ENCODE results near the gene PCCA.

PCCA gene

DNA sequence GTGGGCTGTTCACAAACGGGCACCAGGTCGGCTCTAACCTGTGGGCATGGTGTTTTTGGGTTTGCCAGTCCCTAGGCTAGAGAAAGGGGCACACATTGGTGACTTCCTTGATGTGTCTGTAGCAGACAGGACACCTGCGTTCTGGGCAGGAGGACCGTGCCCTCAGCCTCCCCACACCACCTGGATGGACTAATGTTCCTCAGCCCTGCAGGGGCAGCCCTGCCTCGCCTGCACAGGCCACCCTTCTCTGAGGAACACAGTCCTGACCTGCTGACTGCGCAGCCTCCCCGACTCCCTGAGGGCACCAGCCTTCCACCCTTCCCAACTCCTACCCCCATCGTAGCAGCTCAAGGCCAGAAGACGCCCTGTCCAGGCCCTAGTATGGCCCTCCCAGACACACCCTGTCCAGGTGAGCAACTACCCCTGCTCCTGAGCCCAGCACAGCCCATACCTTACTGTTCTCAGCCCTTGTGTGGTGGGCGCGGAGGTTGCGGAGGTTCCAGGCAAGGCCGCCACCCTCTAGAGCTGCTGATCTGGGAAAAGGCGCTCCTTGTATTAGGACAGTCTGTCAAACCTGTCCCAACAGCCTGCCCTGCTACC is 444.0 kb downstream of the PCCA start:
- no peak for DNase-seq (ENCODE audit: extremely low read depth in 1 of 2, low read depth in 1 of 2)

DNA sequence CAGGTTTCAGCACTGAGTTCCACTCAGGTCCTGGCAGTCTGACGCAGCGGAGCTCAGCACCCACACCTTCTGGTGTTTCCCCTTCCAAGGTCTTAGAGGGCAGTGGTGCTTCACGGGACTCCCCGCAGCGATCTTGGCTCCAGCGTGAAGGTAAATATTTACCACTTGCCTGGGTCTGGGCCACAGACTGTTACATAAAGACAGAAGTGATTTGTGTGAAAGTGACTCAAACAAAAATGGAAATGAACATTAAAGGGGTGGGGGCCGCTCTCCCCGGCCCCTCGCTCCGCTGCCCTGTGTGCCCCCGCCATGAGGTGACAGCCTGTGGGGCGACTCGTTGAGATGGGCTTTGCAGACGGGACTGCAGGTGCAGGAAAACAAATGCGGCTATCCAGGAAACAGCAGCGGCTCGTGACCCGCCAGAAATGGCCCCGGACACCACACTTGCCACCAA is 444.7 kb downstream of the PCCA start:
- no peak for DNase-seq (ENCODE audit: extremely low read depth in 1 of 2, low read depth in 1 of 2)

DNA sequence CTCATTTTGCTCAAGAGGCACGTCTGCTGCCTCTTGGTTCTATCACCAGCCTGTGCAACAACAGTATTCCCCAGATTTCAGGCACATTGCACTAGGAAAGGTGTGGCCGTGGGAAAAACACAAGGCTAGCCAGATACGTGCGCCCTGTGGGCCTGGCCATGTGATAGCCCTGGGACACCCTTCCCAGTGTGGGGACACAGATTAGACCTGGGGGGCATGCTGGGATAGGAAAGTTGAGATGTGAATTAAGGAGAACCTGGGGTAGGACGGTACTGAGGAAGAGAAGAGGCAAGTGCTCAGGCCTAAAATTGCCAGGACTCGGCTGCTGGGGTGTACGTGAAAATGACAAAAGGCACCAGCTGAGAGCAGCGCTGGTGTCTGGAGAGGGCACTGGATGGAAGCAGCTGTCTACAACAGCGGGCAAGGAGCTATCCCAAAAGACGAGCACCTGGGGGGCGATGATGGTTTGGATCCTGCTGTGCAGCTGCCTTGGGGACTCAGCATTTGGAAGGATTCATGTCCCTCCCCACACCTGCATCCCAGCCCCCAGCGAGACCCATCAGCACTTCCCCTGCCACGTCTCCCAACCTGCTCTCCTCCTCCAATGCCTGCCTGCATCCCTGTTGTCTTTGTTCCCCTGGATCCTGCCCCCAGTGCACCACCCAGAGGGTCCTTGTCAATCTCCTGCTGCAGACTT is 445.4 kb downstream of the PCCA start:
- DNase-seq (ENCODE audit: extremely low read depth in 1 of 2, low read depth in 1 of 2): no peak

DNA sequence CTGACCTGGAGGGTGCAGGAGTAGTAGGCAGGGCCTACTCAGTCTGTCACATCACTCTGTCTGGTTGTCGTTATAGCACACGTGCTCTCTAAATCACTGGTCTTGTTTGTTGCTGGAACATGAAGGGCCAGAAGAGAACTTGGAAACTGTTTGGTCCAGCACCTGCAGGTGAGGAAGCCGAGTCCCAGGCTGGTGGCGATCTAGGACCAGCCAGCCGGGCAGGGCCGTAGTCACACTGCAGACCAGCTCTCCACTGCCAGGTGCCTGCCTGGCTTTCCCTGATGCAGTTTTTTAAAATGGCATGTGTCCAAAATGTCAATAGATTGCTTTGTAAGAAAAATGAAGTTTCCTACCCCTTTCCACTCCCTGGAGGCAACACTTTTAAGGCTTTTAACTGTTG is 446.0 kb downstream of the PCCA start:
- no peak for DNase-seq (ENCODE audit: extremely low read depth in 1 of 2, low read depth in 1 of 2)

DNA sequence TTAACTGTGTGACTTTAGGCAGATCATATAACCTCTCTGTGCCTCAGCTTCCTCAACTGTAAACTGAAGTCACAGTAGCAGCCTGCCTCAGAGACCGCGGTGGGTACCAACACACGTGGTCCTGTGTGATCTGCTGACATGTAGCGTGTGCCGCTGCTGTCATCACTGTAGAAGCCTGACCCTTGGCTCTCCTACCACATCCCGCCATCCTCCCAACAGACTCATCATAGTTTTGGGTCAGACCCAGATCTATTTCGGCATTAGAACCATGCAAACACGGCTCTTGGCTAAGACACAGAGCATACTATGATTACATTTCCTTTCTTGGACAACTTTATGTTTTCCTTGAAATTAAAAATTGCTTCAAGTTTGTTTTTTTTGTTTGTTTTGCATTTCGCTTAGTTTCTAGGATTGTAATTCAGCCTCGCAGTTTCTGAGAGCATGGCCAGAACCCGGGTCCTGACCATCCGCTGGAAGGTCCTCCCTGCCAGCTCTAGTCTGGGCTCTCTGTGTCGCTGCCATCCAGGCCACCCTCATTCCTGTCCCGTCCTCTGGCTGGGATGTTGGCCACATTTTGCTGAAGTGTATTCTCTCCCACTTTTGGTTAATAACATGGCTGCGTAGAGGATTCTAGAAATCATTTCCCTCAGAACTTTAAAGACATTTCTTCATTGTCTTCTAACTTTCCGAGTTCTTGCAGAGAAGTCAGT is 446.7 kb downstream of the PCCA start:
- DNase-seq (ENCODE audit: extremely low read depth in 1 of 2, low read depth in 1 of 2): no peak

DNA sequence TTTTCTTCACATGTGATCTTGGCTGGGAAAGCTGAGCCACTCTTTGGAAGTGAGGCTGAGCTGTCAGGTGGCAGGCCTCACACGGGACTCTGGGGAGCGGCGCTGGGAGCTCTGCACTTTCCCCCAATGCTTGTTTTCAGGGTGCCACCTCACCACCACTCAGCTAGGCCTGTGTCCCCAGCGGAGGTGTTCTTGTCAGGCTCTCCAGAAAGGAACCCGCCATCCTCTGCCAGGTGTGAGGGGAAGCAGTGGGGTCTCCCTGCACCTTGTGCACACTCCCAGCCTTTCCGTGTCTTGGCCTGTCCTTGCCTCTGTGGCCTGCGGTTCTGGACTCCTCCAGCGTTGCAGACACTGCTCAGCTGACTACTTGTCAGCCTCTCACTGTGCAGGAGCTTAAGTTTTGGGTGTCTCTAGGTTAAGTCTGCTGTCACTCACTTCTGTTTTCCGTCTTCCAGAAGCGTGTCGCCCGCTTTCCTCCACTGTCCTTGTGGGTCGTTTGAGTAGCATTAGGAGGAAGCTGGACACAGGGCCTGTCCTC is 447.8 kb downstream of the PCCA start:
- DNase-seq (ENCODE audit: extremely low read depth in 1 of 2, low read depth in 1 of 2): no peak

DNA sequence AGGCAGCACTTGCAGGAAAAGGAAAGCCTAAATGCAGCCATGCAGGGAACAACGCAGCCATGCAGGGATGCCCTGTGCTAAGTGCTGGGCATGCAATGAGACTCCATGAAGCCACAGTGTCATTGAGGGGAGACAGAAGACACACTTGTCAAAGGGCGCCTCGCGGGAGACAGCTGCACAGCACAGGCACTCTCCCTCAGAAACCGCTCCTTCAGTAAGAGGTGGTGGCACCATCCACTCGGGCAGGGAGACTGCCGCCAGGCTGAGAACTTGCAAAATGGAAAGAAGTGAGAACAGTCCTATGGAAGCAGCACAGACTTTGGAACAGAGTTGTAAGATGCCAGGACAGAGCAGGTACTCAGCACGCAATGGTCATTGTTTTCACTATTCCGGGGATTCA is 448.6 kb downstream of the PCCA start:
- DNase-seq (ENCODE audit: extremely low read depth in 1 of 2, low read depth in 1 of 2): no peak

DNA sequence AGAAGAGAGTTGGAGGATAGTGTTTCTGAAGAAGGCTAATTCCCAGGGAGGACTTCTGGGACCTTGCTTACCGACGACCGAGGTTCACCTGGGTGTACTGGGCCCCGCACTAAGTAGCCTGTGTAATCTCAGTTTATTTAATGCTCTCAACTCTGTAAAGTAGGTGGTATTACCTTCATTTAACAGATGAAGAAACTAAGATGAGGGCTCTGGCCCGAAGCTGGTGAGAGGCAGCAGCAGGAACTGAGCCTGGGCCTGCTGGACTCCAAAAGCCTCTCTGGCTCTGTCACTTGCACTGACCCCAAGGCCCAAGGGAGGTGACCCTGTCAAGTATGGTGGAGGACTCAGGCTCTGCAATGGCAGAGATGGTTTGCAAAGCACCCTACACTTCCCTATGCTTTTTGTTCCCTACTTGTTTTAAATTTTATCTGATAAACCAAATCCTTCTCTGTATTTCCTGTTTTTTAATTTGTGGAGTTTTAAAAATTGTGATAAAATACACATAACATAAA is 449.1 kb downstream of the PCCA start:
- DNase-seq (ENCODE audit: extremely low read depth in 1 of 2, low read depth in 1 of 2): no peak

DNA sequence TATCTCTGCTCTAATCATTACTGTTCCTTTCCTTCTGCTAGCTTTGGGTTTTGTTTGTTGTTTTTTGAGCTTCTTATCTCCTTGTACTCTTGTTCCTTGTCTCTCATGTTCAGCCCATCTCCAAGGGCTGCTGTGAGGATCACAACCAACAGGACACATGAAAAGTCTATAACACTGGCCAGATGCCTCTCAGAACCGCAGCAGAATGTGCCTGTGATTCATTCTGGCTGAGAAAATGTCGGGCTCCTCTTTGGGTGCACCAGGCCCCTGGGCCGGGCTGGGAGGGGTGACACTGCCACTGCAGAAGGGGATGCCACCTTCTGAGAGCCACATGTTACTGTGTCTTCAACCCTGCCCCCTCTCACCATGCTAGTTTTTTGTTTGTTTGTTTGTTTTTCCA is 451.7 kb downstream of the PCCA start:
- no peak for DNase-seq (ENCODE audit: extremely low read depth in 1 of 2, low read depth in 1 of 2)

DNA sequence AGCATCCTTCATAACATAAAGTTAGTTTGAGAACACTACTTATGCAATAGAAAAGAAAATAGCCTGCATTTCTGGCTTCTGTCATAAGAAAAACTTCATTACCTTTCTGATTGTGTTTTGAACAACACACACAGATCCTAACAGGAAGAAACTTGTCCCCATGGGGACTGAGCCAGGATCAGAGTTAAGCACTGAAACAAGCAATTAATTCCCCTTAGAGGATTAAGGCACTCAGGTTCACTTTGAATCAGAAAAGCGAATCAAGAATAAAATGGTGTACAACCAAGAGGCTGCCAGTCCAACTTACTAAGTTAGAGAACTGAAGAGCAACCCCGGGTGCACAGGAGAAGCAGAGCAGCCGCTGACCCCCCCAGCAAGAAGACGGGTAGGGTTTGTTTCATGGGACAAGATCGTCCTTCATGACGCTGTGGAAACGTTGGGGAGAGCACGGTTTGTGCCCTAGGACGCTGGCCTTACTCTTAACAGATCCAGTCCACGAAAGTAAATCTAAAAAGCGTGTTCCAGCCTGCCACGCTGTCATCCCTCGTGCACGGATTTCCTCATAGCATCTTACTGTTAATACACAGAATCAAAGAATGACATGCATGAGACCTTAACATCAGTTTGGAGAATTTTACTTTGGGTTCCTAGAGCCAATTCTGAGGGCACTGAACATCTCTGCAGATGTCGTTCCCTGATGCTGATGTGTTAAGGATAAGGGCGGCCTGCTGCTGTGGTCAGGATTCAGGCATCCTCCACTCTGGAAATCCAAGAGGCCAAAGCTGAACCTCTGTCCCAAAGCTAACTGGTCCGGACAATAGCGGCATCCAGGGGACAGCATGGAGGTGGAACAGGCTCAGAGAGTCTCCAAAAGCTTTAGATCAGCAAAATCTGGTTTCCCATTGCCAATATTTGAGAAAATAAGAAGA is 453.3 kb downstream of the PCCA start:
- DNase-seq (ENCODE audit: extremely low read depth in 1 of 2, low read depth in 1 of 2): no peak

DNA sequence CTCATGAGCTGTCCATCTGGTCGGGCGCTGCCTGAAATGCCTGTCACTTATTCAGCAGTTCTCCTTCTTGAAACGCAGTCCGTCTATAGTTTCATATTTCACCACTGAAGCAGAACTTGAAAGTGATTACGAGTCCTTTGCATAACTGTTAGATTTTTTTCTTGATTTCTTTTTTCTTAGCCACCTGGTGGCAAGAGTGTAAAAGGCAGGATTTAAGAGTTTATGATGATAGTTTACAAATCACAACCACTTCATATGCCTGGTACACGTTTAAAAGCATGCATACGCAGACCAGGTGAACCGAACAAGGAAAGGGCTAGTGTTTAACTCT is 453.9 kb downstream of the PCCA start:
- DNase-seq (ENCODE audit: extremely low read depth in 1 of 2, low read depth in 1 of 2): no peak

DNA sequence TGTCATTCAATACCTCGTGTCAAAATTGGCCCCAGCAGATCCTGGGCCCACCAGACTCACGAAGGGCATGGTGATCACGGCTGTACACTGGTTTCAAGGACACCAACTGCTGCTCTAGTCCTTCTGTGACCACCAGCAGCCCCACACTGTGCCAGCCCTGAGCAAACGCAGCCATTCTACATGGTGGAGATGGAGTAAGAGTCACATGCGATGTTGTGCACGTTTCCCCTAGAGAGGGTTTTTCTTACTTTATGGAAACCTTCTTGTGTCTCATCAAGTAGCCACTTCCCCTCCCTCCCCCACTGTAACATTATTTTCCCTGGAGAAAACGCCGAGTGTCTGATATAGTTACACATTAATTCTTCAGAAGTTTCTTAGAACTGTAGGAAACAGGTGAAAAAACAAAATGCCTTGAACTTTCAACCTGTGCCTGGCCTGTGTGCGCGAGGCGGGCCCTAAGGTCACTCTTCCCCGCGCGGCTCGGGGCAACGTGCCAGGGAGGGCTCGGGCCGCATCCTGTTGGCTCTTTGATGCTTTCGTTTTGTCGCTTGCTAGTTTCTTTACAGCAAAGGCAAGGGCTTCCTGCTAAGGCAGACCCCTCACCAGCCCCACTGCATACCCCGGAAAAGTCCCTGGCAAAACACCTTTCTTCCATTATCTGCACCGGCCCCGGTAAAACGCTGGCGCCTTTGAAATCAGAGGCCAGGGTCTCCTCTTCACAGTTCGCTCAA is 455.1 kb downstream of the PCCA start:
- DNase-seq (ENCODE audit: extremely low read depth in 1 of 2, low read depth in 1 of 2): no peak

DNA sequence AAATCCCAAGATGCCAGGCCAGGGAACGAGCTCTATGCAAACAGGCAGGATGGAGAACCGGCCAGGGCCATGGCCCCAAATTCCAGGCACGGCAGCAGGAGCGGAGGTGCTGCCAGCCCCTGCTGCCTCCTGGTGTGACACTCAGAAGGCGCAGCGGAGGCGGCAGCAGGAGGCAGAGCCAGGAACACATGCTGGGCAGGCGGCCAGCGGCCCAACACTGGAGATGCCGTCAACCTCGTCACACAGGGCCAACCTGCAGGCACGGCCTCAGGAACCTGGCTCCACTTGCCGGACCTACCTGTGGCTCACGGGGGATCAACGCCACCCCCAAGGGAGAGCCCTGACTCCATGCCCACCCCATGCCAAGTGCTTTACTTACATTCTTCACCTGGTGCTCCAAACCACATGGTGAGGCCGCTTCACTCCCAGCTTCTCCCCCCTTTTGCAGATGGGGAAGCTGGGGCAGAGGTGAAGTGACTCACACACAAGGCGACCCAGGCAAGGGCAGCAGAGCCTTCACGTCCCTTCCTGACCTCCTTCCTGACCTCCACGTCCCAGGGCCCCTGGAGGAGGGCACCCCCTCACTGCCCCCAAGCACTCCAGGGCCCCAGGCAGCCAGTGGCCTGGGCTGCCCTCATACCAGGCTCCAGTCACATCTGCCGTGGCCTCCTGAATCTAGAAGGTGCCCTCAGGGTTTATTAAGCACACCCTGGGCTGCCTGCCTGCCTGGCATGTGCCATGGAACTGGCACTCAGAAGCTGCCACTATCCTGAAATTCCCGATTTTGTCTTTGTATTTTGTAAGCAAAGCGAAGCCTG is 456.2 kb downstream of the PCCA start:
- no peak for DNase-seq (ENCODE audit: extremely low read depth in 1 of 2, low read depth in 1 of 2)

DNA sequence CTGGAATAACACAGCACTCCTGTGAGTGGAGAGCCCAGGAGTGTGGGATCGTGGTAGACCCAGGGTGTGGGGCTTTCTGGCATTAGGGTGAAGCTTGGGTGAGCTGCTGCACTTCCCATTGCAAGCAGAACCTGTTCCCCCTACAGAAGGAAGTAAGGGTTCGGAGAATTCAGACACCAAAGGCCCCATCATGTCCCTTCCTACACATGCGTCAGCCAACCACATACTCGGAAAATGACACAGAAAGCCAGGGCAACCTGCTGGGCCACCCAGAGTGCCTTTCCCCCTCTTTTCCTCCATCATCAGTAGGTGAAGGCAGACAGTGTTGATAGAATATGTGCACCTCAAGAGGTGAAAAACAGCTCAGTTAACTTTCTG is 456.8 kb downstream of the PCCA start:
- DNase-seq (ENCODE audit: extremely low read depth in 1 of 2, low read depth in 1 of 2): no peak

DNA sequence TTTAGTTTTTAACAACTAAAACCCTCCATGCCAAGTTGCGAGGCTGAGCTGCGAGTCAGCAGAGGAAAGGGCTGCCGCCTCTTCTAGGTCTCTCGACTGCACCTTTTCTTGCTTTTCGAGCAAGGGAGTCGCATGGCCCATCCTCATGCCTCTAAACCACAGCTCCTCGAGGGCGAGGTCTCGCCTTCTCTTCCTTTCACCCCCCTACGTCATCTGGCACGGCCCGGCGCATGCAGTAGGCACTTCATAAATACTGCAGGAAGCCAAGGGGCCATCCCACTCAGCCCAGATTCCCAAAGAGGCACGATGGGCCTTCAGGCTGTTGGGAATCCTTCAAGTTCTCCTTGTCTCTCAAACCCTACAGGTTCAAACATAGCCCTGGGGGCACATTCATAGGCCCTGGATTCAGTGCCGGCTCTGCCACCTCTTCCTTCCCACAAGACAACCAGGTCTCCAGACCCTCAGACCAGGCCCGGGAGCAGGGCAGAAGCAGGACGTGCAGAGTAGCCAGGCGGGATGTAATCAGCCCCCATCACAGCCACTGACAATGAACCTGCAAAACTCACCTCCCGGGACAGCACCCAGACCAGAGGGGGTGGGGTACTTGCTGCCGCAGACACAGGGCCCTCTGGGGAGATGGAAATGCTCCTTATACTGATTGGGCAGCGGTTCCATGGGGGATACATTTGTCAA is 458.0 kb downstream of the PCCA start:
- DNase-seq (ENCODE audit: extremely low read depth in 1 of 2, low read depth in 1 of 2): no peak

DNA sequence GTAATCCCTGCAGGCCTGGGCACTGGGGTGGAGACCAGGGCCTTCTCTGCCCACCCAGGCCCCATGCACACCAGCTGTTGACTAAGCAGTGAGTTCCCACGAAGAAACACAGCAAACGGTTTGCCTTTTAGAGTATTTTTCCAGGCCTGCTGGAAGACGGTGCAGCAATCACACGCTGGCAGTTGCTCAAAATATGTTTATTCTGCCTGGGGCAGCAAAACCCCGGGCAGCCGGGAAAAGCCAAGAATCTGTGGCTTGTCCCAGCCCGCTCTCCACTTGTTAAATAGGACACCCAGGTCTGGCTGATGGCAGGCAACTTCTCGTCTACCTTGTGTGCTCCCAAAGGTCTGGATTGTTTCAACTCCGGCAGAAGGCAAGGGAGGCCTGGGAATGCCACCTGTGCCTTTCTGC is 458.9 kb downstream of the PCCA start:
- DNase-seq (ENCODE audit: extremely low read depth in 1 of 2, low read depth in 1 of 2): no peak

DNA sequence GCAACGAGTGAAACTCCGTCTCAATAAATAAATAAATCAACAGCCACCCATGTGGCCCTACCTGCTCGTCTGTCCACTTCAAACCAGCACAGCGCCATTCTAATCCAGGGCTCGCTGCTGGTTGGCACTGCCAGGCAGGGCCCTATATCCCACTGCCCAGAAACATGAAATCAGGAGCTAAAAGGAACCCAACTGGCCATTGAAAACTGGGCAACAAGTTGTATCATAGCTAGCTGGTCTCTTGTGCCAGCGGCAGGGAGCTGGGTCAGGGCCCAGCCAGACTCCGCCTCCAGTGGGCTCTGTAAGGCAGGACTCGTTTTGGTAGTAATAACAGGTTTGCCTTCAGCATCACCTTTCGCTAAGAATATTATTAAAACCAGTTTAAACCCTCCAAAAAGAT is 460.4 kb downstream of the PCCA start:
- DNase-seq (ENCODE audit: extremely low read depth in 1 of 2, low read depth in 1 of 2): no peak

DNA sequence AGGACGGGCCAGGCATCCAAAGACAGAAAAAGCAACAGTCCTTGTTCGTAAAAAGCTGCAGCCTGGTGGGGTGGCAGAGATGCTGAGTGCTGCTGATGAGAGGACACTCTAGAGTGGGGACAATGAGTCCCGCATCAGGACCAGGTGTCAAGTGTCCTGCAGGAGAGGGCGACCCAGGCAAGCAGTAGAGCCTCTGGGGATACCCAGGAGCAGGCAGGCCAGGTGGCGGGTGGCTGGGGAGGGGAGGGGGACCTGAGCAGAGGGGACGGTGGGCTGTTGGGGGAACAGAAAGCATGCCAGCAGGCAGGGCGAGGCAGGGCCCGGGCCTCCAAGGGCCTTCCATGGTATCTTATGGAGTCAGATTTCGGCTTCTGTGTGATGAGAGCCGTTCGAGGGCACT is 463.9 kb downstream of the PCCA start:
- DNase-seq (ENCODE audit: extremely low read depth in 1 of 2, low read depth in 1 of 2): no peak

DNA sequence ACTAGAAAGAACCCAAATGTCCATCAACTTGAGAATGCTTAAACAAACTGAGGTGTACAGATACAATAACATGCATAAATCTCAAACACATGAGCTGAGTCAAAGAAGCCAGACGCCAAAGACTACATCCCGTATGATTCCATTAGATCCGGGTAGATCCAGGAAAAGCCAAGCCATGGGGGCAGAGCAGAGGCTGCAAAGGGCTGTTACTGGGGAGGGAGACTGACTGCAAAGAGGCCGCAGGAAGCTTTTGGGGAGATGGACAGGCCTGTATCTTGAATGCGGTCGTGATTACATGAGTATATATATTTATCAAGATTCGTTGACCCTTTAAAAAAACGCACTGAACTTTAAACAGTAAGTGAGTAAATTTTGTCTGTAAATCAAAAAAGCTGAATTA is 471.0 kb downstream of the PCCA start:
- DNase-seq (ENCODE audit: extremely low read depth in 1 of 2, low read depth in 1 of 2): no peak

All from activated CD8-positive, alpha-beta memory T cell treated with anti-CD3 and anti-CD28 coated beads for 1 hour (primary cell).